H1 (cell line): ENCODE measurements around the gene TUBGCP2. TPM values are rescaled to one million over a fixed set of nuclear protein-coding genes. Genes with fewer than 3 reads are reported as not detected.

Source experiments
- ASH2L ChIP-seq: fragments of 200-600, 300-600 bp; sonication (generic); IDR thresholded peaks from one replicate; pipeline ENCODE4 v1.7.1; 2017; ENCODE audit warnings: low read length
- CBX5 ChIP-seq: fragments of 300-800, 300-1000 bp; sonication (generic); IDR thresholded peaks from 2 replicates; pipeline ENCODE4 v1.7.1; 2016; ENCODE audit warnings: antibody characterized with exemption, low read length, low read depth
- CHD2 ChIP-seq: IDR thresholded peaks from 2 replicates; pipeline ENCODE4 v1.6.1; 2012; ENCODE audit warnings: low read length, improper control_type of control experiment
- JUN ChIP-seq: IDR thresholded peaks from 2 replicates; pipeline ENCODE4 v1.6.1; 2011; ENCODE audit warnings: low read depth, mild to moderate bottlenecking, improper control_type of control experiment, low read length
- JUND ChIP-seq: IDR thresholded peaks from 2 replicates; pipeline ENCODE4 v1.6.1; 2011; ENCODE audit warnings: mild to moderate bottlenecking, improper control_type of control experiment, low read length
- MAFK ChIP-seq: IDR thresholded peaks from 2 replicates; pipeline ENCODE4 v1.6.1; 2012; ENCODE audit warnings: low read depth, mild to moderate bottlenecking, improper control_type of control experiment, low read length
- POLR2AphosphoS5 ChIP-seq: IDR thresholded peaks from 2 replicates; pipeline ENCODE4 v1.6.1; 2011; ENCODE audit warnings: low read depth, low read length
- RAD21 ChIP-seq, 2 experiments: IDR thresholded peaks in 1 of 2; conservative IDR thresholded peaks in 1 of 2; 2 replicates each; pipeline ENCODE4 v1.6.1; 2011; ENCODE audit warnings: low read depth in 2 of 2, low read length in 2 of 2, improper control_type of control experiment in 1 of 2, inconsistent platforms in 1 of 2, mild to moderate bottlenecking in 1 of 2, moderate library complexity in 1 of 2
- RBBP5 ChIP-seq: IDR thresholded peaks from 2 replicates; pipeline ENCODE4 v1.7.1; 2012; ENCODE audit warnings: low read depth, mild to moderate bottlenecking, inconsistent platforms, low read length, moderate library complexity, borderline replicate concordance
- RFX5 ChIP-seq: IDR thresholded peaks from 2 replicates; pipeline ENCODE4 v1.6.1; 2011; ENCODE audit warnings: low read depth, low read length, improper control_type of control experiment, borderline replicate concordance
- RXRA ChIP-seq: IDR thresholded peaks from 2 replicates; pipeline ENCODE4 v1.6.1; 2011; ENCODE audit warnings: low read depth, mild to moderate bottlenecking, low read length, moderate library complexity; ENCODE audit not compliant: insufficient read depth
- SIN3A ChIP-seq, 2 experiments: IDR thresholded peaks in 1 of 2; conservative IDR thresholded peaks in 1 of 2; 2 replicates each; pipeline ENCODE4 v1.6.1; 2011 to 2012; ENCODE audit warnings: low read length in 2 of 2, improper control_type of control experiment in 1 of 2, low read depth in 1 of 2, mild to moderate bottlenecking in 1 of 2
- SIX5 ChIP-seq: IDR thresholded peaks from 2 replicates; pipeline ENCODE4 v1.6.1; 2011; ENCODE audit warnings: mild to moderate bottlenecking, low read depth, low read length
- SP4 ChIP-seq: IDR thresholded peaks from 2 replicates; pipeline ENCODE4 v1.6.1; 2012; ENCODE audit warnings: low read length, inconsistent platforms
- SUZ12 ChIP-seq: fragments of 200-600 bp; sonication (generic); IDR thresholded peaks from 2 replicates; pipeline ENCODE4 v1.6.1; 2012; ENCODE audit warnings: mild to moderate bottlenecking, inconsistent platforms, low read length, moderate library complexity, mixed read lengths
- TAF7 ChIP-seq: optimal IDR thresholded peaks from 2 replicates; pipeline ENCODE3; 2011; ENCODE audit warnings: low read depth, mild to moderate bottlenecking, inconsistent platforms, low read length, moderate library complexity, borderline replicate concordance
- TCF12 ChIP-seq: IDR thresholded peaks from 2 replicates; pipeline ENCODE4 v1.6.1; 2011; ENCODE audit warnings: low read depth, mild to moderate bottlenecking, low read length
- TEAD4 ChIP-seq: IDR thresholded peaks from 2 replicates; pipeline ENCODE4 v1.6.1; 2012; ENCODE audit warnings: low read depth, low read length, inconsistent platforms, mixed read lengths
- polyA plus RNA-seq, 7 experiments: library from polyadenylated mRNA; depleted of rRNA in 3 of 7; stranded (reverse) in 5 of 7; unstranded in 2 of 7; fragments of >200 nt in 5 of 7; fragments of 200-250 nt in 2 of 7; gene quantifications; 1 replicate in 5 of 7; 2 replicates in 1 of 7; 4 replicates in 1 of 7; pipeline versions ENCODE4 v1.2.1 to v1.2.3, GENCODE V29; 2011 to 2013; ENCODE audit warnings: missing spikeins in 2 of 7, mixed read lengths in 2 of 7
- total RNA-seq: library from RNA; stranded (reverse); fragmentation: NEBNext Ultra II Directional; extraction: Animal tissue kit (Norgen Biotek cat#: 25700); gene quantifications from 2 replicates; pipeline ENCODE4 v1.2.1, GENCODE V29; 2021
- TF ChIP-seq, protein P1 (sequence below), 3 experiments: IDR thresholded peaks; 1 replicate in 2 of 3; 2 replicates in 1 of 3; pipeline versions ENCODE4 v1.5.1 to v1.6.1; 2011; ENCODE audit warnings: low read length in 3 of 3, mild to moderate bottlenecking in 3 of 3, inconsistent platforms in 2 of 3, low read depth in 1 of 3, moderate library complexity in 1 of 3; ENCODE audit not compliant: insufficient read depth in 1 of 3; ENCODE audit errors: control extremely low read depth in 1 of 3
- TF ChIP-seq, protein P2 (sequence below): IDR thresholded peaks from 2 replicates; pipeline ENCODE4 v1.6.1; 2011; ENCODE audit warnings: low read depth, mild to moderate bottlenecking, low read length; ENCODE audit not compliant: insufficient read depth

Gene TUBGCP2
- total and polyA plus RNA-seq, 2 of the 8 experiments (the other 6 are each of a cell fraction or from before 2014, with no cell fraction given), result 34.9 to 51.9 TPM

DNA sequence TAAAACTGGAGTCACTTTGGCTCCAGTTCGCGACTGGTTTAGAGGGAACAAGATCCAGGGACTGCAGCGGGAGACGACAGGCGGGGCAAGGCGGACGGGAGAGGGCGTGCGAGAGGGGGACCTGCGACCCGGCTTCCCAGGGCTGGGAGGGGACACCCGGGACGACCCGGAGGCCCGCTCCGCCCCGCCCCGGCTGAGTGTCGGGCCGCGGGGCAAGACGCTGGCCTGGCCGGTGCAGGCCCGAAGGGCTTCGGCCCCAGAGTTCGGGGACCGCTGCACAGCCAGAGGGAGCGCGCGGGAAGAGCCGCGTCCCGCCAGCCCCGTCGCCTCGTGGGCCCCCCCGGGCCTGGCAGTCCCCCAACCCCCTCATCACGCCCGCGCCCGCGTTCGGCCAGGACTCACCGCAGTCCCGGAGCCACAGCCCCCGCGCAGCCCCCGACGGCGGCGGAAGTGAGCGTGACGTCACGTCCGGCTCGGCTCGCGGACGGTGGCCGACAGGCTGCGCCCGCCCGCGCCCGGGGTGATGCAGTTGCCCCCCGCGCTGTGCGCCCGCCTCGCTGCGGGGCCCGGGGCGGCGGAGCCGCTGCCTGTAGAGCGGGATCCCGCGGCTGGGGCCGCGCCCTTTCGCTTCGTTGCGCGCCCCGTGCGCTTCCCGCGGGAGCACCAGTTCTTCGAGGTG is at the start of gene TUBGCP2, which contains the start of gene ZNF511 (continued):
- TF ChIP-seq JUND (peak; percentile 75; the same call in 1 of the 2 replicates), MAFK (no peak), POLR2AphosphoS5 (peak; percentile 66; the same call in 1 of the 2 replicates), SUZ12 (no peak), RAD21 (IDR thresholded peaks at IDR 0.05 in 1 of 2, conservative IDR thresholded peaks at IDR 0.05 in 1 of 2; ENCODE audit: low read depth in 2 of 2, low read length in 2 of 2) (no peak), TCF12 (no peak), RBBP5 (peak; percentile 80), ASH2L (peak; percentile 48), CHD2 (no peak), SIX5 (no peak), SP4 (no peak), RXRA (no peak), RFX5 (no peak), TAF7 (peak; percentile 51), TEAD4 (no peak), CBX5 (no peak), SIN3A (conservative IDR thresholded peaks at IDR 0.05 in 1 of 2, IDR thresholded peaks at IDR 0.05 in 1 of 2; ENCODE audit: low read depth in 1 of 2, low read length in 2 of 2) (0 out of 4 replicates have a peak, but pooled peaks of 1 of the 2 experiments have one; percentile 38), JUN (no peak; the same call in 1 of the 2 replicates)
- TF ChIP-seq, protein P1, sequence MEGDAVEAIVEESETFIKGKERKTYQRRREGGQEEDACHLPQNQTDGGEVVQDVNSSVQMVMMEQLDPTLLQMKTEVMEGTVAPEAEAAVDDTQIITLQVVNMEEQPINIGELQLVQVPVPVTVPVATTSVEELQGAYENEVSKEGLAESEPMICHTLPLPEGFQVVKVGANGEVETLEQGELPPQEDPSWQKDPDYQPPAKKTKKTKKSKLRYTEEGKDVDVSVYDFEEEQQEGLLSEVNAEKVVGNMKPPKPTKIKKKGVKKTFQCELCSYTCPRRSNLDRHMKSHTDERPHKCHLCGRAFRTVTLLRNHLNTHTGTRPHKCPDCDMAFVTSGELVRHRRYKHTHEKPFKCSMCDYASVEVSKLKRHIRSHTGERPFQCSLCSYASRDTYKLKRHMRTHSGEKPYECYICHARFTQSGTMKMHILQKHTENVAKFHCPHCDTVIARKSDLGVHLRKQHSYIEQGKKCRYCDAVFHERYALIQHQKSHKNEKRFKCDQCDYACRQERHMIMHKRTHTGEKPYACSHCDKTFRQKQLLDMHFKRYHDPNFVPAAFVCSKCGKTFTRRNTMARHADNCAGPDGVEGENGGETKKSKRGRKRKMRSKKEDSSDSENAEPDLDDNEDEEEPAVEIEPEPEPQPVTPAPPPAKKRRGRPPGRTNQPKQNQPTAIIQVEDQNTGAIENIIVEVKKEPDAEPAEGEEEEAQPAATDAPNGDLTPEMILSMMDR (IDR thresholded peaks at IDR 0.05; ENCODE audit: control extremely low read depth in 1 of 3, insufficient read depth in 1 of 3, low read depth in 1 of 3, low read length in 3 of 3), result peak in 1 of 3 experiments; percentile 32; a peak in 1 of 4 replicates
- TF ChIP-seq, protein P2, sequence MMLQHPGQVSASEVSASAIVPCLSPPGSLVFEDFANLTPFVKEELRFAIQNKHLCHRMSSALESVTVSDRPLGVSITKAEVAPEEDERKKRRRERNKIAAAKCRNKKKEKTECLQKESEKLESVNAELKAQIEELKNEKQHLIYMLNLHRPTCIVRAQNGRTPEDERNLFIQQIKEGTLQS, result no peak
